Activated CD4-positive, alpha-beta memory T cell treated with anti-CD3 and anti-CD28 coated beads, Interleukin-2, amount 10 ng/mL, durations not matched to agents 7 days and 5 days (primary cell): Measurements from ENCODE around the gene GABARAP. TPM values are rescaled to one million over a fixed set of nuclear protein-coding genes. Genes with fewer than 3 reads are reported as not detected.

Experiments used
- CTCF ChIA-PET: fragments of 350-600 bp; sonication (Branson Sonifier 250); formaldehyde crosslinking; loops from one replicate; lab custom pipeline; 2021; ENCODE audit warnings: antibody characterized with exemption, inconsistent platforms; lab: Charles Lee
- POLR2A ChIA-PET: fragments of 350-600 bp; sonication (Branson Sonifier 250); formaldehyde crosslinking; loops from one replicate; lab custom pipeline; 2021; ENCODE audit warnings: antibody characterized with exemption; lab: Charles Lee
- DNase-seq: peaks from one replicate; pipeline ENCODE4 v3.0.0-alpha.2; 2020
- H3K27ac Mint-ChIP-seq: one replicate; pipeline ENCODE4 v1.8.0; 2021; ENCODE audit warnings: mild to moderate bottlenecking, mixed read lengths
- H3K27me3 Mint-ChIP-seq: one replicate; pipeline ENCODE4 v1.8.0; 2021; ENCODE audit warnings: mixed read lengths
- H3K36me3 Mint-ChIP-seq: one replicate; pipeline ENCODE4 v1.8.0; 2021; ENCODE audit warnings: low read depth, mixed read lengths
- H3K4me1 Mint-ChIP-seq: one replicate; pipeline ENCODE4 v1.8.0; 2021; ENCODE audit warnings: mixed read lengths
- H3K4me3 Mint-ChIP-seq: one replicate; pipeline ENCODE4 v1.8.0; 2021; ENCODE audit warnings: mild to moderate bottlenecking, mixed read lengths
- H3K9me3 Mint-ChIP-seq: one replicate; pipeline ENCODE4 v1.8.0; 2021; ENCODE audit warnings: mixed read lengths
- total RNA-seq, 2 experiments: library from RNA; stranded (reverse); gene quantifications; one replicate each; pipeline ENCODE4 v1.2.3, GENCODE V29; 2021

GABARAP gene
- total RNA-seq, 2 experiments from 2014 or later, result 303 to 313 TPM

GRCh38 chr17:7280519-7281073, 38.3 kb upstream of the GABARAP start:
- H3K9me3 Mint-ChIP-seq, result no peaks in the 10 kb centered on the region
- H3K36me3 Mint-ChIP-seq, result no peaks in the 10 kb centered on the region
- peak; percentile 87 for DNase-seq
- H3K27me3 Mint-ChIP-seq, result peaks cover 26% of the 10 kb centered on the region
- H3K27ac Mint-ChIP-seq, result no peak overlapping the region
- peaks cover 24% of the 10 kb centered on the region for H3K4me1 Mint-ChIP-seq
- peak overlapping the region; percentile 56 for H3K4me3 Mint-ChIP-seq
- ChIA-PET POLR2A (interaction anchor here (1.2 kb wide), 1 partner anchor 34 kb away, joined by 3 read pairs; no protein-coding TSS in a partner anchor), CTCF (interaction anchor here (1.0 to 1.5 kb wide), 3 partner anchors 16 to 120 kb away, joined by 3 to 9 read pairs (median 4); partner anchors contain the start of gene CTDNEP1)

- POLR2A ChIA-PET, result no interaction called here
- Mint-ChIP-seq H3K36me3 (no peaks in the 10 kb centered on the region), H3K4me3 (no peak overlapping the region), H3K4me1 (peaks cover 24% of the 10 kb centered on the region), H3K27ac (no peak overlapping the region), H3K27me3 (peaks cover 26% of the 10 kb centered on the region), H3K9me3 (no peaks in the 10 kb centered on the region)
- CTCF ChIA-PET, result interaction anchor here (1.0 kb wide), 1 partner anchor 17 kb away, joined by 7 read pairs; no protein-coding TSS in a partner anchor
- no peak for DNase-seq
Observed at GRCh38 chr17:7279448-7279847, 37.2 kb upstream of the GABARAP start.

GRCh38 chr17:7266784-7267183, 24.5 kb upstream of the GABARAP start:
- no peak overlapping the region for H3K27ac Mint-ChIP-seq
- H3K4me1 Mint-ChIP-seq, result peaks cover 23% of the 10 kb centered on the region
- peaks cover 43% of the 10 kb centered on the region for H3K27me3 Mint-ChIP-seq
- H3K4me3 Mint-ChIP-seq, result no peak overlapping the region
- POLR2A ChIA-PET, result interaction anchor here (1.7 kb wide), 1 partner anchor 10 kb away, joined by 3 read pairs; no protein-coding TSS in a partner anchor
- no peaks in the 10 kb centered on the region for H3K9me3 Mint-ChIP-seq
- DNase-seq, result no peak
- CTCF ChIA-PET, result no interaction called here
- no peaks in the 10 kb centered on the region for H3K36me3 Mint-ChIP-seq

- Mint-ChIP-seq H3K9me3 (no peaks in the 10 kb centered on the region), H3K4me1 (peaks cover 28% of the 10 kb centered on the region), H3K27me3 (peaks cover 37% of the 10 kb centered on the region), H3K36me3 (peaks cover 7% of the 10 kb centered on the region), H3K4me3 (no peak overlapping the region), H3K27ac (no peak overlapping the region)
- POLR2A ChIA-PET, result no interaction called here
- DNase-seq, result no peak
- CTCF ChIA-PET, result interaction anchor here (1.3 kb wide), 1 partner anchor 33 kb away, joined by 5 read pairs; no protein-coding TSS in a partner anchor
Observed at GRCh38 chr17:7263801-7264078, 21.5 kb upstream of the GABARAP start.

GRCh38 chr17:7262935-7263800, 20.9 kb upstream of the GABARAP start:
- no peaks in the 10 kb centered on the region for H3K9me3 Mint-ChIP-seq
- H3K36me3 Mint-ChIP-seq, result peaks cover 8% of the 10 kb centered on the region
- ChIA-PET CTCF (interaction anchor here (1.3 kb wide), 1 partner anchor 34 kb away, joined by 5 read pairs; no protein-coding TSS in a partner anchor), POLR2A (no interaction called here)
- peak overlapping the region; percentile 62 for H3K4me3 Mint-ChIP-seq
- peaks cover 35% of the 10 kb centered on the region for H3K27me3 Mint-ChIP-seq
- no peak for DNase-seq
- peaks cover 28% of the 10 kb centered on the region for H3K4me1 Mint-ChIP-seq
- peak overlapping the region; percentile 16 for H3K27ac Mint-ChIP-seq

GRCh38 chr17:7262192-7262934, 20.1 kb upstream of the GABARAP start, which contains the start of gene CLDN7:
Gene CLDN7, minus strand, starts transcription at chr17:7262478. Its CDS starts 435 bp downstream, at chr17:7262043.
- ChIA-PET CTCF (no interaction called here), POLR2A (no interaction called here)
- no peaks in the 10 kb centered on the region for H3K9me3 Mint-ChIP-seq
- peak within 1 kb of the TSS; percentile 62 for H3K4me3 Mint-ChIP-seq
- peak within 1 kb of the TSS; percentile 16 for H3K27ac Mint-ChIP-seq
- H3K27me3 Mint-ChIP-seq, result peaks cover 35% of the 10 kb centered on the region
- peaks cover 28% of the 10 kb centered on the region for H3K4me1 Mint-ChIP-seq
- DNase-seq, result no peak
- H3K36me3 Mint-ChIP-seq, result peaks cover 12% of the 10 kb centered on the region

GRCh38 chr17:7261379-7262191, 19.3 kb upstream of the GABARAP start:
- CTCF ChIA-PET, result no interaction called here
- H3K27me3 Mint-ChIP-seq, result peaks cover 32% of the 10 kb centered on the region
- no peak overlapping the region for H3K27ac Mint-ChIP-seq
- H3K36me3 Mint-ChIP-seq, result peaks cover 17% of the 10 kb centered on the region
- POLR2A ChIA-PET, result no interaction called here
- no peaks in the 10 kb centered on the region for H3K9me3 Mint-ChIP-seq
- peak overlapping the region; percentile 54 for H3K4me3 Mint-ChIP-seq
- peaks cover 28% of the 10 kb centered on the region for H3K4me1 Mint-ChIP-seq
- DNase-seq, result no peak

- Mint-ChIP-seq H3K36me3 (peaks cover 20% of the 10 kb centered on the region), H3K27ac (no peak overlapping the region), H3K9me3 (no peaks in the 10 kb centered on the region), H3K4me3 (peak overlapping the region; percentile 54), H3K4me1 (peaks cover 28% of the 10 kb centered on the region), H3K27me3 (peaks cover 29% of the 10 kb centered on the region)
- ChIA-PET POLR2A (interaction anchor here (1.0 kb wide), 1 partner anchor 19 kb away, joined by 3 read pairs; no protein-coding TSS in a partner anchor), CTCF (no interaction called here)
- no peak for DNase-seq
Observed at GRCh38 chr17:7260651-7261378, 18.6 kb upstream of the GABARAP start.

- POLR2A ChIA-PET, result interaction anchor here (1.0 kb wide), 1 partner anchor 19 kb away, joined by 3 read pairs; no protein-coding TSS in a partner anchor
- H3K36me3 Mint-ChIP-seq, result peaks cover 20% of the 10 kb centered on the region
- no peak overlapping the region for H3K27ac Mint-ChIP-seq
- H3K27me3 Mint-ChIP-seq, result peaks cover 29% of the 10 kb centered on the region
- no peak for DNase-seq
- no peaks in the 10 kb centered on the region for H3K9me3 Mint-ChIP-seq
- H3K4me3 Mint-ChIP-seq, result no peak overlapping the region
- CTCF ChIA-PET, result no interaction called here
- peaks cover 28% of the 10 kb centered on the region for H3K4me1 Mint-ChIP-seq
Observed at GRCh38 chr17:7260151-7260550, 17.9 kb upstream of the GABARAP start.

GRCh38 chr17:7259555-7259889, 17.3 kb upstream of the GABARAP start:
- H3K4me1 Mint-ChIP-seq, result peaks cover 28% of the 10 kb centered on the region
- POLR2A ChIA-PET, result interaction anchor here (1.0 to 1.2 kb wide), 2 partner anchors 18 to 23 kb away, joined by 3 read pairs; no protein-coding TSS in a partner anchor
- no peak overlapping the region for H3K4me3 Mint-ChIP-seq
- H3K36me3 Mint-ChIP-seq, result peaks cover 25% of the 10 kb centered on the region
- peaks cover 26% of the 10 kb centered on the region for H3K27me3 Mint-ChIP-seq
- H3K27ac Mint-ChIP-seq, result no peak overlapping the region
- DNase-seq, result no peak
- H3K9me3 Mint-ChIP-seq, result no peaks in the 10 kb centered on the region
- CTCF ChIA-PET, result interaction anchor here (2.0 kb wide), 1 partner anchor 37 kb away, joined by 5 read pairs; no protein-coding TSS in a partner anchor

- DNase-seq, result no peak
- peaks cover 31% of the 10 kb centered on the region for H3K36me3 Mint-ChIP-seq
- H3K27me3 Mint-ChIP-seq, result peaks cover 21% of the 10 kb centered on the region
- H3K4me3 Mint-ChIP-seq, result no peak overlapping the region
- peaks cover 28% of the 10 kb centered on the region for H3K4me1 Mint-ChIP-seq
- H3K9me3 Mint-ChIP-seq, result no peaks in the 10 kb centered on the region
- H3K27ac Mint-ChIP-seq, result no peak overlapping the region
- ChIA-PET CTCF (interaction anchor here (2.0 kb wide), 1 partner anchor 38 kb away, joined by 5 read pairs; no protein-coding TSS in a partner anchor), POLR2A (interaction anchor here (0.6 to 1.6 kb wide), 4 partner anchors 22 to 144 kb away, joined by 3 to 6 read pairs (median 3); partner anchors contain the start of genes ACADVL, DLG4 and DVL2)
Observed at GRCh38 chr17:7258731-7259554, 16.7 kb upstream of the GABARAP start.
